IPS-15b (cell line): Measurements from ENCODE around the gene NDUFS6.
"Not testable (repeated sequence)": the region's sequence is repeated elsewhere in the genome, so short reads cannot be mapped to it uniquely, and the experiment has no call there.

Source experiments
- H3K27me3 ChIP-seq: one replicate; pipeline ENCODE4 v1.6.1; 2013; ENCODE audit warnings: low read length; ENCODE audit not compliant: control insufficient read depth, insufficient read depth
- H3K36me3 ChIP-seq: one replicate; pipeline ENCODE4 v1.6.1; 2013; ENCODE audit warnings: low read length; ENCODE audit not compliant: control insufficient read depth, insufficient read depth
- H3K4me1 ChIP-seq: one replicate; pipeline ENCODE4 v1.6.1; 2013; ENCODE audit warnings: mild to moderate bottlenecking, low read length; ENCODE audit not compliant: control insufficient read depth, insufficient read depth
- H3K4me3 ChIP-seq: one replicate; pipeline ENCODE4 v1.5.1; 2013; ENCODE audit warnings: low read depth, low read length
- H3K9ac ChIP-seq: one replicate; pipeline ENCODE4 v1.6.1; 2013; ENCODE audit warnings: low read depth, mild to moderate bottlenecking, low read length
- H3K9me3 ChIP-seq: one replicate; pipeline ENCODE4 v1.6.1; 2013; ENCODE audit warnings: mild to moderate bottlenecking, low read length; ENCODE audit not compliant: control insufficient read depth, insufficient read depth

NDUFS6 gene

GRCh38 chr5:1815881-1816292 lies 14.7 kb downstream of the NDUFS6 start:
- Histone ChIP-seq H3K9me3 (no peaks in the 10 kb centered on the region), H3K9ac (no peak overlapping the region), H3K36me3 (peaks cover 55% of the 10 kb centered on the region), H3K27me3 (no peaks in the 10 kb centered on the region), H3K4me1 (peaks cover 6% of the 10 kb centered on the region), H3K4me3 (no peak overlapping the region)

DNA sequence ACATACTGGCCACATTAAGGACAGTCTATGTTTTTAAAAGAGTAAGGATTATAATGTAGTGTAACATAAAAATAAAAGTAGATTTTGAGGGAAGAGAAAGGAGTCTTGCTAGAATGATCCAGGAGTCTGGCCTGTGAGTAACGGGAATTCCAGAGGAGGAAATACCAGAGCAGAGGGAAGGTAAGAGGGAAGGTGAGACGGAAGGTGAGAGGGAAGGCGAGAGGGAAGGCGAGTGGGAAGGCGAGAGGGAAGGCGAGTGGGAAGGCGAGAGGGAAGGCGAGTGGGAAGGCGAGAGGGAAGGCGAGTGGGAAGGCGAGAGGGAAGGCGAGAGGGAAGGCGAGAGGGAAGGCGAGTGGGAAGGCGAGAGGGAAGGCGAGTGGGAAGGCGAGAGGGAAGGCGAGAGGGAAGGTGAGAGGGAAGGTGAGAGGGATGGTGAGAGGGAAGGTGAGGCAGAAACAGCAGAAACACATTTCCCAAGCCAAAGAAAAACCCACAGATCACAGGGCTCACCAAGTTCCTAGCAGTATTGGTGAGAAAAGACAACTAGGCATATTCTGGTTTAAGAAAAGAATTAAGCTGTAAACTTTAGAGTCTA lies 15.4 kb downstream of the NDUFS6 start:
- not testable (repeated sequence) for H3K27me3 ChIP-seq, H3K4me1 ChIP-seq, H3K9me3 ChIP-seq, H3K9ac ChIP-seq, H3K4me3 ChIP-seq
- peaks cover 62% of the 10 kb centered on the region for H3K36me3 ChIP-seq

DNA sequence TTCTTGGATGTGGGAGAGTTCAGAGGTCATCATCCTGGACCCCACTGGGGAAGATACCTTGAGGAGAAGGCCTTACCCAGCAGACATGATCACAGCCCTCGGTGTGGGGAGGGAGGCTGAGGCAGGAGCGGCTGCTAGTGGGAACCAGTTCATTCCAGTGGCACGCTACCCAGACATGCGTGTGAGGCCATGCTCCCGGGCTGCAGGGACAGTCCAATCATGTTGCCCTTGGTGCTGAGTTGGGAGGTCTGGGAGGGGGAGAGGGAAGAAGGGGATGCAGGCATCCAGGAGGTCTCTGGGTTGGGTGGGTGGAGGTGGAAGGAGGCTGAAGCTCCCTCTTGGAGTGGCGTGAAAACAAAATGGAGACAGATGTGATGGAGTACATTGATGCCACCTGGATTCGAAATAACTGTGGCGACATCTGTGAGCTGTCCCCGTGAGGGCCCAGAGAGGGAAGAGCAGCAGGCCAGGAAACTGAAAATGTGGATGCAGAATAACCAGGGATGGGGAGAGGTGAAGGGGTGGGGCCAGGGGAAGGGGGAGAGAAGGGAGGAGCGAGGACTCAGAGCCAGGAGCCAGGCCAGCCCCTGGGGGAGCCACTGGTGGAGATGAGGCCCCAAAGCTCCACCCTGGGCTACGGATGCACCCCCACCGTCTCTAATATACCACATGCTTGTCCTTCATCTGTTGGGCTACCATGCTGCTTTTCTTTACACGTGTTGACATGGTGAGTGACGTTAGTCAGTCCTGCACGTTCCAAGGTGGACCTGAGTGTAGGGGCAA lies 16.2 kb downstream of the NDUFS6 start:
- Histone ChIP-seq H3K9me3 (no peaks in the 10 kb centered on the region), H3K4me3 (no peak overlapping the region), H3K27me3 (no peaks in the 10 kb centered on the region), H3K36me3 (peaks cover 62% of the 10 kb centered on the region), H3K9ac (no peak overlapping the region), H3K4me1 (peaks cover 6% of the 10 kb centered on the region)

GRCh38 chr5:1818784-1819183 lies 17.6 kb downstream of the NDUFS6 start:
- Histone ChIP-seq H3K4me1 (peaks cover 6% of the 10 kb centered on the region), H3K36me3 (peaks cover 56% of the 10 kb centered on the region), H3K4me3 (no peak overlapping the region), H3K9me3 (no peaks in the 10 kb centered on the region), H3K27me3 (no peaks in the 10 kb centered on the region), H3K9ac (no peak overlapping the region)

- no peaks in the 10 kb centered on the region for H3K9me3 ChIP-seq
- no peaks in the 10 kb centered on the region for H3K27me3 ChIP-seq
- H3K4me3 ChIP-seq = no peak overlapping the region
- no peak overlapping the region for H3K9ac ChIP-seq
- H3K4me1 ChIP-seq = peaks cover 6% of the 10 kb centered on the region
- H3K36me3 ChIP-seq = peaks cover 51% of the 10 kb centered on the region
Observed at GRCh38 chr5:1819458-1819857, 18.3 kb downstream of the NDUFS6 start.

DNA sequence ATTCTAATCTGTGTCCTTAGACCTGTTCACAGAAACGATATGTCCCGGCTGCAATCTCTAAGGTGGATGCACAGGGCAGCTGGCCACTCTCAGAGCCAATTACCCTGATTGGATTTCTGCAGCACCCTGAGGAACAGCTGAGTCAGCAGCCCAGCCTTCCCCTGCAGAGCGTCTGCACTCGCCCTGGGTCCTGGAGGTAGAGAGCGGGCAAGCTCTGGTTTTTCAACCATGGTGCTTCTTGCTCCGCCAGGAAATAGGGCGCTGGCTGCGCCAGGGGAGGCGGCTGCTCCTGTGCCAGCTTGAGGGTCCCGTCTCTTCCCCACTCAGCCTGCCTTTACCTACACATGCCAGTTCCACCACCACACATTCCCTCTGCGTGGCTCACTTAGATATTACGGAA lies 19.2 kb downstream of the NDUFS6 start:
- no peaks in the 10 kb centered on the region for H3K27me3 ChIP-seq
- no peak overlapping the region for H3K4me3 ChIP-seq
- peaks cover 6% of the 10 kb centered on the region for H3K4me1 ChIP-seq
- H3K36me3 ChIP-seq = peaks cover 42% of the 10 kb centered on the region
- H3K9ac ChIP-seq = no peak overlapping the region
- no peaks in the 10 kb centered on the region for H3K9me3 ChIP-seq

GRCh38 chr5:1820926-1821325 lies 19.7 kb downstream of the NDUFS6 start:
- Histone ChIP-seq H3K36me3 (peaks cover 37% of the 10 kb centered on the region), H3K4me1 (peaks cover 6% of the 10 kb centered on the region), H3K4me3 (no peak overlapping the region), H3K9ac (no peak overlapping the region), H3K27me3 (no peaks in the 10 kb centered on the region), H3K9me3 (no peaks in the 10 kb centered on the region)

GRCh38 chr5:1821862-1822261 lies 20.7 kb downstream of the NDUFS6 start:
- Histone ChIP-seq H3K4me1 (peaks cover 6% of the 10 kb centered on the region), H3K9ac (no peak overlapping the region), H3K27me3 (no peaks in the 10 kb centered on the region), H3K9me3 (no peaks in the 10 kb centered on the region), H3K36me3 (peaks cover 33% of the 10 kb centered on the region), H3K4me3 (no peak overlapping the region)

- Histone ChIP-seq H3K4me3 (no peak overlapping the region), H3K4me1 (peaks cover 6% of the 10 kb centered on the region), H3K9ac (no peak overlapping the region), H3K27me3 (no peaks in the 10 kb centered on the region), H3K36me3 (peaks cover 22% of the 10 kb centered on the region), H3K9me3 (no peaks in the 10 kb centered on the region)
Observed at GRCh38 chr5:1823381-1824034, 22.3 kb downstream of the NDUFS6 start.

DNA sequence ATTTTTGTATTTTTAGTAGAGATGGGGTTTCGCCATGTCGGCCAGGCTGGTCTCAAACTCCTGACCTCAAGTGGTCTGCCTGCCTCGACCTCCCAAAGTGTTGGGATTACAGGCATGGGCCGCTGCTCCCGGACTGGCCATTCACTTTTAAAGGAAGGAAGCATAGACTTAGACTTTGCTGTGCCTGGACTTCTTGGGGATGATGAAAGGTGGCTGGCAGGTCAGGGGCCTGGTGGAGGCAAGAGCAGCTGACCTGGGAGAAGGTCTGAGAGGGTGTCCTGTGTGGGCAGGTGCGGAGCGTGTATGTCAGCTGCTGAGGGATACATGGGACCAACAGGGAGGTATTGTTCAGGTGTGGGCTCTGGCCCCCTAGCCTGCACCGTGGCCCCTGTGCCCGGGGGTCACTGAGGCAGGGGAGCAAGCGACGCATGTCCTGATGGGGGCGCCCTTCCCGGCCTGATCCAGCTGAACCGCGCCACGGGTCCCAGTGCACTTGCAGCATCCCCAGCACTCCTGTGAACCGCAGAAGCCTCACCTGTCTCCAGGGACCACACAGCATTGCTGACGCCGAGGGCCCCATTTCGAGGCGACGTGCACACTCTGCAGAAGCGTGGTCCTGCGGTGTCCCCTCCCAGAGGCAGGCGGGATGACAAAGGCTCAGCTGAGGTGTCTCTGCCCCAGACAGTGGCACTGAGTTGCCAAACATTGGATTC lies 23.1 kb downstream of the NDUFS6 start:
- H3K9ac ChIP-seq = no peak overlapping the region
- no peaks in the 10 kb centered on the region for H3K27me3 ChIP-seq
- H3K36me3 ChIP-seq = peaks cover 22% of the 10 kb centered on the region
- no peak overlapping the region for H3K4me3 ChIP-seq
- no peaks in the 10 kb centered on the region for H3K9me3 ChIP-seq
- peaks cover 3% of the 10 kb centered on the region for H3K4me1 ChIP-seq

DNA sequence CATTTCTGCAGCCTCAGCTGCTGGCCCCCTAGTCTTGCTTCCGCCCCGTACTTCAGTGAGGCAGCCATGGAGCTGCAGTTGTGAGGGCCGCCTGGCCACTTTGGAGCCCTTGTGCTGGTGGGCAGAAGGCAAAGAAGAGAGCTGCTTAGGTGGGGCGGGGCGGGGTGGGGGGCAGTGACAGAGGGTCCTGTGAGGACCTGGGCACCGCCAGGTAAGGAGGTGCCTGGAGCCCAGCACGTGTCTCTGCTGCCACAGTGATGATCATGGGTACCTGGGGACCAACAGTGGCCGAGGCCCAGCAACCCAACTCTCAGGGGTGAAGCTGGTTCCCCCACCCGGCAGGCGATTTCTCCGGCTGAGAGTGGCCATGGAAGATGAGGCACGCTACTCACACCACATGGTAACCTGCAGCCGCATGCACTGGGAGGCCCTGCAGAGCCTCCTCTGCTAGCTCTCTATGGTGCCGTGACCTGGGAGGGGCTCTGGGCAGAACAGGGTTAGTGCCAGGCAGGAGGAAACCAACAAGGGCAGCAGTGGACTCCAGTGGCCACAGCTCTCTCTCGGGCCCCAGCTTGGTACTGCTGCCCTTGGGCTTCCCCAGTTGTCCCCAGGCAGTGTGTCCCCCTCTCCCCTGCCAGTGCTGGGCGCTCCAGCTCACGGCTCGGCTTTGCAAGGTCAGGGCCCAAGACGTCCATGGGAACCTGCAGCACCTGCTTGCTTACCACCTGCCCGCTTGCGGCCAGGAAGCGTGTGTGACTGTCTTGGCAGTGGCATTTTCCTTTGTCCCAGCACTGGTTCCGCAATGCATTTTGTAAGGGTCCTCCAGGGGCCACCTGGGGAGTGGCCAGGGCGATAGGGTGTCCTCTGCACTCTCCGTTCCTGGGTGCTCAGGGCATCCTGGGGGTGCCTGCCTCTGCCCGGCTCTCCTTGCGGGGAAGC lies 24.0 kb downstream of the NDUFS6 start:
- no peak overlapping the region for H3K4me3 ChIP-seq
- H3K4me1 ChIP-seq = no peaks in the 10 kb centered on the region
- H3K36me3 ChIP-seq = peaks cover 17% of the 10 kb centered on the region
- no peaks in the 10 kb centered on the region for H3K9me3 ChIP-seq
- no peak overlapping the region for H3K9ac ChIP-seq
- no peaks in the 10 kb centered on the region for H3K27me3 ChIP-seq
